HG02840 (cell line): ENCODE data around the gene GMPPA.

Experiments
- ATAC-seq: cut with Tn5 transposase; IDR thresholded peaks from one replicate; pipeline ENCODE4 v1.9.1; 2021; ENCODE audit warnings: mild to moderate bottlenecking, moderate library complexity, moderate number of reproducible peaks; ENCODE audit not compliant: unreplicated experiment, low FRiP score

GMPPA gene

GRCh38 chr2:219533930-219534661, 35.4 kb downstream of the GMPPA start:
- no peak for ATAC-seq

DNA sequence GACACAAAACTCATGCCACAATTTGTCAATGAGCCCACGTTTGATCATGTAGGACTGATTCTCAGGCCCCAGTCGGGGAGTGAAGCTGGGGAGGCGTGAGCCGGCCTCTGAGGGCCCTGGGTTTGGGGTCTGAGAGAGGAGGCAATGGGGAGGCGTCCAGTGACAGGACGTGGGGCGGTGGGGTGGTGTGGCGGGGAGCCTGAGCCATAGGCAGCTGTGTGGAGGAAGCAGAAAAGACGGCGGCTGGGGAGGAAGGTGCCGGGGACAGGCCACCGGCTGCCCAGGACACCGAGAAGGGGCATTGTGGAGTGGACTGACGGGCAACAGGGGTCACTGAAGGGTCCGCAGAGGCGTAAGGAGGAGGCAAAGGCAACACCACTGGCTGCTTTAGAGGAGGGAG, 37.7 kb downstream of the GMPPA start:
- no peak for ATAC-seq

DNA sequence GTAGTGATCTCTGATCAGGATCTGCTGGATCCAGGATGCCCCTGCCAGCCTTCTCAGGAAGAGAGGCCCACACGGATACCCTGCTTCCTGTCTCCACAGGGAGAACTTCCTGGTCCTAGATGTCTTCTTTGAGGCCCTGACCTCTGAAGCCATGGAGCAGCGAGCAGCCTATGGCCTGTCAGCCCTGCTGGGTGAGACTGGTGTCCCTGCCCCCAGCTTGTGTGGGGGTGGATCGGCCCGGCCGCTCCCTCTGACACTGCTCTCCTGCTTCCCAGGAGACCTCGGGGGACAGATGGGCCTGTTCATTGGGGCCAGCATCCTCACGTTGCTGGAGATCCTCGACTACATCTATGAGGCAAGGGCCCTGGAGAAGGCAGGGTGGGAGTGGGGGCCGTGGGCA, 38.3 kb downstream of the GMPPA start:
- ATAC-seq: no peak

GRCh38 chr2:219537657-219538488, 39.2 kb downstream of the GMPPA start:
- ATAC-seq: no peak

DNA sequence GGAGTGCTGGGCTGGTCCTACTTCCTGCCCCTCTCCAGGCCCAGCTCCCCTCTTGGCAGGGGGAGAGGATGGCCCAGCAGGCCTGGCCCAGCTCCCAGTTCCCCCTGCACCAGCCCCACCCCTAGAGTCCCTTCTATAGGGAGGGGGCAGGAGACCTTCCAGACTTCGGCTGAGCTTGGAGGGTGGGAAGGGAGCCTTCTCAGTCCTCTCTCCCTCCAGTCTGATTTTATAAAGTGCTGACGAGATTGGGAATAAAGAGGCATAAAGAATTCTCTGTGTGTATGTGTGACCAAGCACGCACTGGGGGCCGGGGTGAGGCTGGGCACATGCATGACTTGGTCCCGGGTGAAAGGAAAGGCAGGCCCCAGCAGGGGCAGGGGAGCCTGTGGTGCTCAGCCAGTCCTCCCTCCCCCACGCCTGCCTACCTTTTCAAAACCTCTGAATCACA, 39.8 kb downstream of the GMPPA start:
- no peak for ATAC-seq

- no peak for ATAC-seq
These were observed 40.5 kb downstream of the GMPPA start for GRCh38 chr2:219538956-219539788.

- ATAC-seq: no peak
These were observed 41.4 kb downstream of the GMPPA start for GRCh38 chr2:219539926-219540678.

DNA sequence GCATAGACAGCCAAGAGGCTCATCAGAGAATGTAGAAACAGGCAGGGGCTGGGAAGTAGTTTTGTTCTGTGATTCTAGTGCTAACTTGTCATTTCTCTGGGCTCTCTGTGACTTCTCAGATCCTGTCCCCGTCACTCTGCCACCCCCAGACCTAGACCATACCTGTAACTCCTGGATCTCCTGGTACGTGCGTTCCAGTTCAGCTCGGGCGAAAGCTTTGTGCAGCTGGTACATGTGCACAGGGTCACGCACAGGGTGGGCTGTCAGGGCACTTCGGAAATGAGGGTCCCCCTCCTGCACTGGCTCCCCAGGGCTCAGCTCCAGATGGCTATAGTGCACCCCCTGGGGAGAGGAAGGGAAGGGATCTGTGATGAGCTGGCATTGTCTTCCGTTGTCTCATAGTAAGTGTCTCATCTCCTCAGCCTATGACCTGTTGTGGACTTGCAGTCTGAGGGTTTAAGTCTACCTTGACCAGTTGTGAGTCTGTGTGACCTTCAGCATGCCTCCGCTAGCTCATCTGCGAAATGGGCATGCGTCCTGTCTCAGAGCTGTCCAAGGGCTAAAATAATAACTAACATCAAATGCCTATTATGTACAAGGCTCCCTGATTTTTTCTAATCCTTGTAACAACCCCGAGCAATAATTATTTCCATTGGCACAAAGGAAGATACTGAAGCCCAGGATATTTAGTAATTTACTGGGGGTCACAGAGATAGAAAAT, 42.3 kb downstream of the GMPPA start:
- no peak for ATAC-seq

GRCh38 chr2:219541611-219542180, 43.0 kb downstream of the GMPPA start:
- peak; percentile 38 for ATAC-seq

- ATAC-seq: peak; percentile 33
These were observed 44.4 kb downstream of the GMPPA start for GRCh38 chr2:219542931-219543595.

- peak; percentile 77 for ATAC-seq
These were observed 45.1 kb downstream of the GMPPA start, which contains the start of the genes CHPF and TMEM198 for GRCh38 chr2:219543596-219544358. Gene CHPF (minus strand): TSS chr2:219543809. CDS start chr2:219543538, 271 bp downstream. Gene TMEM198 (plus strand): TSS chr2:219544028. CDS start chr2:219544728, 700 bp downstream.

- ATAC-seq: no peak
These were observed 45.9 kb downstream of the GMPPA start for GRCh38 chr2:219544567-219544966.

GRCh38 chr2:219545295-219545942, 46.7 kb downstream of the GMPPA start:
- ATAC-seq: no peak

- ATAC-seq: no peak
These were observed 47.3 kb downstream of the GMPPA start for GRCh38 chr2:219545943-219546352.

DNA sequence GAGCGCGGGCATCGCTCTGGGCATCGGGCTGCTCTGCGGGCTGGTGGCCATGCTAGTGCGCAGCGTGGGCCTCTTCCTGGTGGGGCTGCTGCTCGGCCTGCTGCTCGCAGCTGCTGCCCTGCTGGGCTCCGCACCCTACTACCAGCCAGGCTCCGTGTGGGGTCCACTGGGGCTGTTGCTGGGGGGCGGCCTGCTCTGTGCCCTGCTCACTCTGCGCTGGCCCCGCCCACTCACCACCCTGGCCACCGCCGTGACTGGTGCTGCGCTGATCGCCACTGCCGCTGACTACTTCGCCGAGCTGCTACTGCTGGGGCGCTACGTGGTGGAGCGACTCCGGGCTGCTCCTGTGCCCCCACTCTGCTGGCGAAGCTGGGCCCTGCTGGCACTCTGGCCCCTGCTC, 48.9 kb downstream of the GMPPA start:
- no peak for ATAC-seq

DNA sequence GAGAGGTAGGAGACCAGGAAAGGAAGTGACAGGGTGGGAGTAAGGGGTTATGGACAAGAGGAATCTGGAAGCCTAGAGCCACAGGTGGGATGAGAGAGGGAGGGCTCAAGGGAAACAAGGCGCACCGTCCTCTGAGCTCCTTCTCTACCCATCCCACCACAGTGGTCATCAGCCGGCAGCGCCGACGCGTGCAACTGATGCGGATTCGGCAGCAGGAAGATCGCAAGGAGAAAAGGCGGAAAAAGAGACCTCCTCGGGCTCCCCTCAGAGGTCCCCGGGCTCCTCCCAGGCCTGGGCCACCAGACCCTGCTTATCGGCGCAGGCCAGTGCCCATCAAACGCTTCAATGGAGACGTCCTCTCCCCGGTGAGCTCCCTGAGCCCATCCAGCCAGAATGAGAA, 50.3 kb downstream of the GMPPA start:
- ATAC-seq: no peak

- no peak for ATAC-seq
These were observed 50.9 kb downstream of the GMPPA start for GRCh38 chr2:219549619-219550018.
